ENCODE measurements around the gene MFSD8.

The MFSD8 gene

GRCh38 chr4:127995776-127996175 lies 30.8 kb upstream of the MFSD8 start:
- Histone ChIP-seq H2AFZ (no peak overlapping the region), H3K4me1 (no peaks in the 10 kb centered on the region), H3K9ac (no peak overlapping the region), H3K4me3 (ENCODE audit: low read depth, low read length) (no peak overlapping the region), H3K9me3 (ENCODE audit: control insufficient read depth, low read length) (no peaks in the 10 kb centered on the region), H3K27me3 (ENCODE audit: control insufficient read depth, insufficient read depth, low read length) (no peaks in the 10 kb centered on the region), H3K79me2 (no peaks in the 10 kb centered on the region), H3K27ac (no peak overlapping the region), H3K4me2 (ENCODE audit: low read length) (no peak overlapping the region), H3K36me3 (ENCODE audit: control insufficient read depth, insufficient read depth, low read length) (no peaks in the 10 kb centered on the region)
- TF ChIP-seq CTCF (IDR thresholded peaks at IDR 0.05), result no peak

GRCh38 chr4:127993151-127993550 lies 28.2 kb upstream of the MFSD8 start:
- Histone ChIP-seq H3K9ac (no peak overlapping the region), H3K4me1 (no peaks in the 10 kb centered on the region), H3K79me2 (no peaks in the 10 kb centered on the region), H3K4me2 (ENCODE audit: low read length) (no peak overlapping the region), H3K36me3 (ENCODE audit: control insufficient read depth, insufficient read depth, low read length) (no peaks in the 10 kb centered on the region), H3K27me3 (ENCODE audit: control insufficient read depth, insufficient read depth, low read length) (no peaks in the 10 kb centered on the region), H3K27ac (no peak overlapping the region), H2AFZ (no peak overlapping the region), H3K4me3 (ENCODE audit: low read depth, low read length) (no peak overlapping the region), H3K9me3 (ENCODE audit: control insufficient read depth, low read length) (no peaks in the 10 kb centered on the region)
- TF ChIP-seq CTCF (IDR thresholded peaks at IDR 0.05), result no peak

- H3K79me2 ChIP-seq, result no peaks in the 10 kb centered on the region
- H3K4me2 ChIP-seq (ENCODE audit: low read length), result no peak overlapping the region
- no peak overlapping the region for H3K9ac ChIP-seq
- no peak overlapping the region for H2AFZ ChIP-seq
- H3K9me3 ChIP-seq (ENCODE audit: control insufficient read depth, low read length), result no peaks in the 10 kb centered on the region
- H3K4me3 ChIP-seq (ENCODE audit: low read depth, low read length), result no peak overlapping the region
- no peaks in the 10 kb centered on the region for H3K36me3 ChIP-seq (ENCODE audit: control insufficient read depth, insufficient read depth, low read length)
- TF ChIP-seq CTCF (IDR thresholded peaks at IDR 0.05), result no peak
- no peak overlapping the region for H3K27ac ChIP-seq
- no peaks in the 10 kb centered on the region for H3K4me1 ChIP-seq
- H3K27me3 ChIP-seq (ENCODE audit: control insufficient read depth, insufficient read depth, low read length), result no peaks in the 10 kb centered on the region
Observed at GRCh38 chr4:127988638-127989037, 23.7 kb upstream of the MFSD8 start.

- no peak overlapping the region for H3K9ac ChIP-seq
- no peak overlapping the region for H3K4me3 ChIP-seq (ENCODE audit: low read depth, low read length)
- TF ChIP-seq CTCF (IDR thresholded peaks at IDR 0.05), result no peak
Observed at GRCh38 chr4:127985989-127986388, 21.0 kb upstream of the MFSD8 start.

GRCh38 chr4:127982445-127982844 lies 17.5 kb upstream of the MFSD8 start:
- no peaks in the 10 kb centered on the region for H3K27me3 ChIP-seq (ENCODE audit: control insufficient read depth, insufficient read depth, low read length)

More at GRCh38 chr4:127985989-127986388, 21.0 kb upstream of the MFSD8 start:
- H2AFZ ChIP-seq, result no peak overlapping the region
- no peaks in the 10 kb centered on the region for H3K9me3 ChIP-seq (ENCODE audit: control insufficient read depth, low read length)
- no peak overlapping the region for H3K27ac ChIP-seq
- H3K36me3 ChIP-seq (ENCODE audit: control insufficient read depth, insufficient read depth, low read length), result no peaks in the 10 kb centered on the region
- no peaks in the 10 kb centered on the region for H3K27me3 ChIP-seq (ENCODE audit: control insufficient read depth, insufficient read depth, low read length)
- no peak overlapping the region for H3K4me2 ChIP-seq (ENCODE audit: low read length)
- no peaks in the 10 kb centered on the region for H3K4me1 ChIP-seq
- H3K79me2 ChIP-seq, result no peaks in the 10 kb centered on the region

More at GRCh38 chr4:127982445-127982844, 17.5 kb upstream of the MFSD8 start:
- Histone ChIP-seq H3K36me3 (ENCODE audit: control insufficient read depth, insufficient read depth, low read length) (no peaks in the 10 kb centered on the region), H3K4me1 (no peaks in the 10 kb centered on the region), H3K9ac (no peak overlapping the region), H2AFZ (no peak overlapping the region), H3K27ac (no peak overlapping the region), H3K4me3 (ENCODE audit: low read depth, low read length) (no peak overlapping the region), H3K79me2 (no peaks in the 10 kb centered on the region), H3K9me3 (ENCODE audit: control insufficient read depth, low read length) (no peaks in the 10 kb centered on the region), H3K4me2 (ENCODE audit: low read length) (no peak overlapping the region)
- no peak for TF ChIP-seq CTCF (IDR thresholded peaks at IDR 0.05)
